ENCODE measurements around the gene OR10A6. TPM values are rescaled to one million over a fixed set of nuclear protein-coding genes. Genes with fewer than 3 reads are reported as not detected.

The OR10A6 gene
- total RNA-seq, 2 donors from 2014 or later, result not detected

- Histone ChIP-seq H3K4me1 (ENCODE audit: control insufficient read depth, insufficient read depth, low read length) (no peaks in the 10 kb centered on the region), H3K27ac (ENCODE audit: low read depth, low read length) (no peak within 1 kb of the TSS), H3K36me3 (ENCODE audit: control insufficient read depth, insufficient read depth, low read length) (no peaks in the 10 kb centered on the region), H3K9me3 (ENCODE audit: control insufficient read depth, low read length) (no peaks in the 10 kb centered on the region), H3K4me3 (ENCODE audit: low read length) (no peak within 1 kb of the TSS), H3K27me3 (ENCODE audit: control insufficient read depth, insufficient read depth, low read length, poor library complexity, severe bottlenecking) (no peaks in the 10 kb centered on the region), H3K9ac (ENCODE audit: extremely low read depth, low read length, poor library complexity, severe bottlenecking) (no peak within 1 kb of the TSS)
- H3K9me3 Mint-ChIP-seq, result peaks cover 7% of the 10 kb centered on the region
- no peak for DNase-seq
- H3K4me1 Mint-ChIP-seq, result peaks cover 25% of the 10 kb centered on the region
- no peak for TF ChIP-seq CTCF (conservative IDR thresholded peaks at IDR 0.05)
- 100% methylated on average over 1 of the region's 1 CpG; no CpG with 5 or more reads in 1 of the 2 experiments for WGBS, 2 experiments (ENCODE audit: insufficient coverage in 1 of 2, insufficient read length in 1 of 2)
- no peak within 1 kb of the TSS for H3K27ac Mint-ChIP-seq
- no peak within 1 kb of the TSS for H3K4me3 Mint-ChIP-seq
- H3K36me3 Mint-ChIP-seq (ENCODE audit: low read depth), result no peaks in the 10 kb centered on the region
- H3K27me3 Mint-ChIP-seq (ENCODE audit: insufficient read depth), result no peaks in the 10 kb centered on the region
These were observed 34.3 kb upstream of the OR10A6 start, which contains the start of gene NLRP10 for GRCh38 chr11:7965386-7965785. TSS of gene NLRP10 (minus strand) at chr11:7965447. CDS start at chr11:7963495, 1,952 bp downstream.

GRCh38 chr11:7964873-7965272 is 33.8 kb upstream of the OR10A6 start:
- no peak for DNase-seq
- no peaks in the 10 kb centered on the region for H3K27me3 ChIP-seq (ENCODE audit: control insufficient read depth, insufficient read depth, low read length, poor library complexity, severe bottlenecking)
- no peak for TF ChIP-seq CTCF (conservative IDR thresholded peaks at IDR 0.05)
- H3K9me3 ChIP-seq (ENCODE audit: control insufficient read depth, low read length), result no peaks in the 10 kb centered on the region
- Mint-ChIP-seq H3K36me3 (ENCODE audit: low read depth) (no peaks in the 10 kb centered on the region), H3K27ac (no peak overlapping the region), H3K9me3 (peaks cover 7% of the 10 kb centered on the region), H3K27me3 (ENCODE audit: insufficient read depth) (no peaks in the 10 kb centered on the region), H3K4me3 (no peak overlapping the region), H3K4me1 (peaks cover 22% of the 10 kb centered on the region)
- no peak overlapping the region for H3K9ac ChIP-seq (ENCODE audit: extremely low read depth, low read length, poor library complexity, severe bottlenecking)
- no peaks in the 10 kb centered on the region for H3K36me3 ChIP-seq (ENCODE audit: control insufficient read depth, insufficient read depth, low read length)
- H3K4me1 ChIP-seq (ENCODE audit: control insufficient read depth, insufficient read depth, low read length), result no peaks in the 10 kb centered on the region
- no peak overlapping the region for H3K27ac ChIP-seq (ENCODE audit: low read depth, low read length)
- no peak overlapping the region for H3K4me3 ChIP-seq (ENCODE audit: low read length)

GRCh38 chr11:7964261-7964660 is 33.2 kb upstream of the OR10A6 start:
- H3K27me3 ChIP-seq (ENCODE audit: control insufficient read depth, insufficient read depth, low read length, poor library complexity, severe bottlenecking), result no peaks in the 10 kb centered on the region
- Mint-ChIP-seq H3K4me3 (no peak overlapping the region), H3K36me3 (ENCODE audit: low read depth) (no peaks in the 10 kb centered on the region), H3K4me1 (peaks cover 17% of the 10 kb centered on the region), H3K9me3 (peaks cover 7% of the 10 kb centered on the region), H3K27ac (no peak overlapping the region), H3K27me3 (ENCODE audit: insufficient read depth) (no peaks in the 10 kb centered on the region)
- no peak overlapping the region for H3K27ac ChIP-seq (ENCODE audit: low read depth, low read length)
- DNase-seq, result no peak
- no peak for TF ChIP-seq CTCF (conservative IDR thresholded peaks at IDR 0.05)
- 90 to 94% methylated on average over 3 of the region's 3 CpGs for WGBS, 2 experiments (ENCODE audit: insufficient coverage in 1 of 2, insufficient read length in 1 of 2)
- no peaks in the 10 kb centered on the region for H3K36me3 ChIP-seq (ENCODE audit: control insufficient read depth, insufficient read depth, low read length)
- no peaks in the 10 kb centered on the region for H3K4me1 ChIP-seq (ENCODE audit: control insufficient read depth, insufficient read depth, low read length)
- no peak overlapping the region for H3K9ac ChIP-seq (ENCODE audit: extremely low read depth, low read length, poor library complexity, severe bottlenecking)
- no peaks in the 10 kb centered on the region for H3K9me3 ChIP-seq (ENCODE audit: control insufficient read depth, low read length)
- H3K4me3 ChIP-seq (ENCODE audit: low read length), result no peak overlapping the region
